KMS-11 (cell line): ENCODE measurements around the gene KANSL1.

Source experiments
- H2AFZ ChIP-seq: fragments of 200-600 bp; sonication (generic); 2 replicates; pipeline ENCODE4 v1.6.1; 2016; ENCODE audit warnings: antibody characterized with exemption, mixed run types, low read depth
- H3K27ac ChIP-seq: fragments of 200-600 bp; sonication (generic); 2 replicates; pipeline ENCODE4 v1.6.1; 2016; ENCODE audit warnings: mild to moderate bottlenecking, mixed run types
- H3K27me3 ChIP-seq: fragments of 200-600 bp; sonication (generic); 2 replicates; pipeline ENCODE4 v1.6.1; 2017; ENCODE audit warnings: mild to moderate bottlenecking, low read depth, mixed run types, moderate library complexity; ENCODE audit not compliant: insufficient read depth
- H3K36me3 ChIP-seq: fragments of 200-600 bp; sonication (generic); 2 replicates; pipeline ENCODE4 v1.6.1; 2017; ENCODE audit warnings: mild to moderate bottlenecking, mixed run types; ENCODE audit not compliant: insufficient read depth
- H3K4me1 ChIP-seq: fragments of 200-600 bp; sonication (generic); 2 replicates; pipeline ENCODE4 v1.6.1; 2016; ENCODE audit warnings: mild to moderate bottlenecking, low read depth, mixed run types; ENCODE audit not compliant: poor library complexity, severe bottlenecking
- H3K4me2 ChIP-seq: fragments of 200-600 bp; sonication (generic); 2 replicates; pipeline ENCODE4 v1.7.0; 2016; ENCODE audit warnings: mild to moderate bottlenecking, mixed run types
- H3K4me3 ChIP-seq: fragments of 200-600 bp; sonication (generic); IDR thresholded peaks from 2 replicates; pipeline ENCODE4 v1.6.1; 2017; ENCODE audit warnings: low read depth, low read length, mixed read lengths; ENCODE audit not compliant: insufficient read depth
- H3K79me2 ChIP-seq: fragments of 200-600 bp; sonication (generic); 2 replicates; pipeline ENCODE4 v1.6.1; 2016; ENCODE audit warnings: low read depth, mixed run types; ENCODE audit not compliant: insufficient read depth
- H3K9ac ChIP-seq: fragments of 200-600 bp; sonication (generic); 2 replicates; pipeline ENCODE4 v1.6.1; 2016; ENCODE audit warnings: mild to moderate bottlenecking, mixed run types
- H4K20me1 ChIP-seq: fragments of 200-600 bp; sonication (generic); 2 replicates; pipeline ENCODE4 v1.6.1; 2016; ENCODE audit warnings: mild to moderate bottlenecking, mixed run types; ENCODE audit not compliant: insufficient read depth
- CTCF ChIP-seq: fragments of 200-600 bp; sonication (generic); conservative IDR thresholded peaks from 2 replicates; pipeline ENCODE4 v1.6.1; 2017; ENCODE audit warnings: low read depth, mild to moderate bottlenecking, antibody characterized with exemption, low read length, moderate library complexity, mixed read lengths

KANSL1 gene

GRCh38 chr17:46026166-46027047, 166.8 kb downstream of the KANSL1 start:
- no peak overlapping the region; the same call in 1 of the 2 replicates for H3K4me2 ChIP-seq
- H3K27me3 ChIP-seq: no peaks in the 10 kb centered on the region
- no peak overlapping the region for H3K4me3 ChIP-seq
- no peak overlapping the region for H2AFZ ChIP-seq
- H4K20me1 ChIP-seq: no peaks in the 10 kb centered on the region
- peaks cover 46% of the 10 kb centered on the region for H3K4me1 ChIP-seq
- no peak overlapping the region; the same call in 1 of the 2 replicates for H3K27ac ChIP-seq
- H3K36me3 ChIP-seq: no peaks in the 10 kb centered on the region
- no peak for TF ChIP-seq CTCF
- H3K79me2 ChIP-seq: no peaks in the 10 kb centered on the region
- no peak overlapping the region for H3K9ac ChIP-seq

GRCh38 chr17:46025510-46026165, 167.6 kb downstream of the KANSL1 start:
- no peak overlapping the region for H3K4me2 ChIP-seq
- no peak overlapping the region for H3K4me3 ChIP-seq
- no peak for TF ChIP-seq CTCF
- H4K20me1 ChIP-seq: no peaks in the 10 kb centered on the region
- H3K36me3 ChIP-seq: no peaks in the 10 kb centered on the region
- no peak overlapping the region for H3K9ac ChIP-seq
- H3K27ac ChIP-seq: no peak overlapping the region
- H2AFZ ChIP-seq: no peak overlapping the region
- no peaks in the 10 kb centered on the region for H3K27me3 ChIP-seq
- peaks cover 46% of the 10 kb centered on the region for H3K4me1 ChIP-seq
- H3K79me2 ChIP-seq: no peaks in the 10 kb centered on the region

- H3K27ac ChIP-seq: no peak overlapping the region
- H2AFZ ChIP-seq: no peak overlapping the region
- H3K4me2 ChIP-seq: no peak overlapping the region
- H3K4me3 ChIP-seq: no peak overlapping the region
- no peak for TF ChIP-seq CTCF
- H3K79me2 ChIP-seq: no peaks in the 10 kb centered on the region
- H3K36me3 ChIP-seq: no peaks in the 10 kb centered on the region
- H4K20me1 ChIP-seq: no peaks in the 10 kb centered on the region
- peaks cover 42% of the 10 kb centered on the region for H3K4me1 ChIP-seq
- H3K27me3 ChIP-seq: no peaks in the 10 kb centered on the region
- no peak overlapping the region for H3K9ac ChIP-seq
Measured at GRCh38 chr17:46025060-46025459, 168.2 kb downstream of the KANSL1 start.

GRCh38 chr17:46024590-46024989, 168.6 kb downstream of the KANSL1 start:
- Histone ChIP-seq H3K79me2 (no peaks in the 10 kb centered on the region), H3K27me3 (no peaks in the 10 kb centered on the region), H3K4me2 (no peak overlapping the region), H3K4me1 (peaks cover 38% of the 10 kb centered on the region), H4K20me1 (no peaks in the 10 kb centered on the region), H2AFZ (no peak overlapping the region), H3K4me3 (no peak overlapping the region), H3K9ac (no peak overlapping the region), H3K27ac (no peak overlapping the region), H3K36me3 (no peaks in the 10 kb centered on the region)
- TF ChIP-seq CTCF: no peak
